Ramos (cell line): Measurements from ENCODE around the gene CMIP.

Experiments used
- in situ Hi-C: fragments of 300-500 bp; cut with MboI; formaldehyde crosslinking; loops from one replicate; pipeline ENCODE4 v1.14.3; 2022; ENCODE audit warnings: low sequenced_read_pairs; ENCODE audit not compliant: unreplicated experiment

Gene CMIP

GRCh38 chr16:81554979-81555378 is 110.4 kb downstream of the CMIP start:
- in situ Hi-C loops: no loop called here

DNA sequence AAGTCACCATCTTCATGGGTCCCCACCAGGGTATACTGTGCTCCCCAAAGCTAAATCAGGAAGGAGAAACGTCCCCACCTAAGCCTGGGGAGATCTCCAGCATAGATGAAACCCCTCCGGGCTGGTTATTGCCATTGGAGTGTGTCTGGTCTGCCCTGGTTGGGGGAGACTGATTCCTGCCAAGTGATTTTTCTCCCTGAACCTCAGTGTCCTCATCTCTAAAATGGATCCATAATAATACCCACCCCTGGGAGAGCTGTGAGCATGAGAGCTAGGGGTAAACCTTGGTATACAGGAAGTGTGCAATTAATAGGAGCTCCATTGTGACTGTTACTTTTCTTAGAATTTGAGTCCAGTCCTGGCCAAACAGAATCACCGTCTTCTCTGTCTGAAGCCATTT is 111.1 kb downstream of the CMIP start:
- in situ Hi-C loops: no loop called here

- in situ Hi-C loops: no loop called here
Measured at GRCh38 chr16:81556715-81557284, 112.2 kb downstream of the CMIP start.

DNA sequence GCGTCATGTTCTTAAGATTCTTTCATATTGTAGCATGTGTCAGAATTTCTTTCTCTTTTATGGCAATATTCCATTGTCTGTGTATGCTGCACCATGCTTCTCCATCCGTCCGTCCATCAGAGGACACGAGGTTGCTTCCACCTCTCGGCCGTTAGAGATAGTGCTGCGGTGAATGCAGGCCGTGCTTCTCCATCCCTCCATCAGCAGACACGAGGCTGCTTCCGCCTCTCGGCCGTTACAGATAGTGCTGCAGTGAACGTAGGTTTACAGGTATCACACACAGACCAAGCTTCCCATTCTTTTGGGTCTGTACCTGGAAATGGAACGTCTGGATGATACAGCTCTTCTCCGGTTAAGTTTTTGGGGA is 113.5 kb downstream of the CMIP start:
- in situ Hi-C loops: no loop called here

GRCh38 chr16:81558444-81559175 is 114.0 kb downstream of the CMIP start:
- in situ Hi-C loops: no loop called here

DNA sequence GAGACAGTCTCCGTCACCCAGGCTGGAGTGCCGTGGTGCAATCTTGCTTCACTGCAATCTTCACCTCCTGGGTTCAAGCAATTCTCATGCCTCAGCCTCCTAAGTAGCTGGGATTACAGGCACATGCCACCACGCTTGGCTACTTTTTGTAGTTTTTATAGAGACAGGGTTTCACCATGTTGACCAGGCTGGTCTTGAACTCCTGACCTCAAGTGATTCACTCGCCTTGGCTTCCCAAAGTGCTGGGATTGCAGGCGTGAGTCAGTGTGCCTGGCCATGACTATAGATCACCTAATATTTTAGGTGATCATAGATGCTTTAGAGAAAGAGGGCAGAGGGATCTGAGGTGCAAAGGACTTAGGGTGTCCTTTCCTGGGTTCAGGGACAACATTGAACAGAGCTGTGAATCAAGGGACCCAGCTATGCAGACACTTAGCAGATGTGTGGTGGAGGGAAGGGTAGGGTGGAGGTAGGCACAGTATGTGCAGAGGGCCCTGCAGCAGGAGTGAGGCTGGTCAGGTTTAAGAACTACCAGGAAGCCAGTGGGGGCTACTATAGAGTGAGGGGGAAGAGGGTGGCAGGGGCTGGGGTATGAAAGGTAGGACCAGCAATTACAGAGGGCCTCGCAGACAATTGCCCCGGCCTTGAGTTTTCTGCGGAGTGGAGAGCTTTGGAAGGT is 116.5 kb downstream of the CMIP start:
- in situ Hi-C loops: no loop called here

- in situ Hi-C loops: no loop called here
Measured at GRCh38 chr16:81562174-81562849, 117.7 kb downstream of the CMIP start.

- in situ Hi-C loops: no loop called here
Measured at GRCh38 chr16:81562926-81563325, 118.3 kb downstream of the CMIP start.

GRCh38 chr16:81564421-81564911 is 119.9 kb downstream of the CMIP start:
- in situ Hi-C loops: no loop called here

DNA sequence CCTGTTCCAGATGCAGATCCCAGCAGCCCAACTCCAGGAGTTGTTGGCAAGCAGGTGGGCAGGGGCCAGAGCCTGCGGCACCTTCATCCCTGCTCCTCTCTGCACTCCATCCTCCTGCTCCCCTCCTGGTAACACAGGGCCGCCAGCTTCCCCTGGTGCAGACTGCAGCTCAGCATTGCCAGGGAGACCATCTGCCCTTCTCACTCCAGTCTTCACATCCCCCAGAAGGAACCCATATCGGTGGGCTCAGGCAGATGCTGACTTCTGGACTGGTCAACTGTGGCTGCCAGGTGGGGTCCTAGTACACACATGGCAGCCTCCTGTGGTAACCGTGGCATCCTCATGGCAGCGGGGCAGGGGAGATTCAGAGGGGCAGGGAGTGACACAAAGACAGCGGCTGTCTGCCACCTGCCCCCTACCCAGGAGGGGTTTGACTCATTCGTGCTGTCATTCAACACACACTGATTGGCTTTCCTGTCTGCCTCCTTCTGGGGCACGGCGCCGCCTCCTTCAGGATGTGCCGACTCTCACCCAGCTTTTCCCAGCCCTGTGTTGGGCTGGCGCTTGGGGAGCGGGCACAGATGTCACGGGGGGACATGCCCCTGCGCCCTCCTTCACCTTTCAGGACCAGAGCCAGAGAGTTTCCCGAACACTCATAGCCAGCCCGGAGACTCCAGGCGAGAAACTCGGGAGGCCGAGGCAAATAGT is 120.9 kb downstream of the CMIP start:
- in situ Hi-C loops: no loop called here

DNA sequence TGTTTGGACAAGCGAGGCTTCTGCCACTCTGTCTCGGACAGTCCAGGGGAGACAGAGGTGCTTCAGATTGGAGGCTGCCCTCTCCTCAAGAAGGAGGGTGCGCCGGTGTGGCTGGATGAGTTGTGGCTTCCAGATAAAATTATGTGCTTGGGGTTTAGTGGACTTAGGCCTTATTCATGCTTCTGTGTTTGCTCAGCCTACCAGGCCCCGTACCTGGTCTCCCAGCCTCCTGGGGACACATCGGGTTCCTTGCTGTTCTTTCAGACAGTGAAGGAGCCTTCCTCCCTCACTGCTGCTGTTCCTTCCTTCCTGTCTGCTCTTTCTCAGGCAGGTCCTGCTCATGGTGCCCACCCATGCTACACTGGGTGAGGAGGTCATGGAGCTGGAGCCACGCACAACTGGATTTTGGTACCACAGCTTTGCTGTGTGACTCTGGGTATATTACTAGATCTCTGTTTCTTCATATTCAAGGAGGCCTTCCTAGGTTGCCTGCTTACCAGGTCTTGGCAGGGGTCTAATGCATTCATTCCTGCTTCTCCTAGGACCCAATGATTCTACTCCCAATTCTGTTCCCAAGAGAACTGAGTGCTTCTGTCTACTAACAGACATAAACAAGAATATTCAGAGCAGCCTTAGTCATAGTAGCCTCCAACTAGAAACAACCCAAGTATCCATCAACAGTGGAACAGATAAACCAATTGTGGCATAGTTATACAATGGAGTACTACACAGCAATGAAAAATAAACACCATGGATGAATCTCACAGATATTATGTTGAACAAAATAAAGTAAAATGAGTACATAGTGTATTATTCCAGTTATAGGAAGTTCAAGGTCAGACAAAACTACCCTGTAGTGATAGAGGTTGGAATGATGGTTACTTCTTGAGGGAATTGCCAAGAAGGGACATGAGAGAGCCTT is 121.7 kb downstream of the CMIP start:
- in situ Hi-C loops: no loop called here

DNA sequence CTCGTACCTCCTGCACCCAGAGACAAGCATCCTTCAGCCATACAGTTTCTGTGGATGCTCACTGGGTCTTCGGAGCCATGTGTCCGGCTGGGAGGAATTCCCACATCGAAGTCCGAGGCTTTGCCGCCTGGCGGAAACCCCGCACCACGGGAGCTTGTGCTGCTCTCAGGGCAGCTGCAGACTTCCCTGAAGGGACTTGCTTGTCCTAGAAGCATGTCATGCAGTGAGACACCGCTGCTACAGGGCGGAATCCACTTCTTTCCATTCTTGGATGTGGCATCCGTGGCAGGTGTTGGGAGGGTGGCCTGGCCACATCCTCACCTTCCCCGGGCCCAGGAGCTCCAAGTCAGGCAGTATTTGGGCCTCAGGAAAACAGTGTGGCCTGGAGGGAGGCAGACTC is 122.5 kb downstream of the CMIP start:
- in situ Hi-C loops: no loop called here

GRCh38 chr16:81567987-81568748 is 123.6 kb downstream of the CMIP start:
- in situ Hi-C loops: no loop called here

DNA sequence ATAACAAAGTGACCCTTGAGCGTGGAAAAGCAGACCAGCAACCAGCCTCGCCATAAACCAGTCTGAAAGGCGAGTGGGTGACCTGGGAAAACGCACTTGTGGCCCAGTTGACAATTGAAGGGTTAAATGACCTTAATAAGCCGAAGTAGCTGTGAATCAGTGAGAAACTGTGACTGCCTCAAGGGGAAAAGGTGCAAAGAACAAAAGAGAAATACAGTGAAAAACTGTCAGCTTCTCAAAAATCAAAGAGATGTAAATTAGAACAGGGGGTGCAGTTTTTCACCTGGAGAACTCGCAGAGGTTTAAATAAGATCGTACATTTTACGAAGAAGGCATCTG is 124.1 kb downstream of the CMIP start:
- in situ Hi-C loops: no loop called here

DNA sequence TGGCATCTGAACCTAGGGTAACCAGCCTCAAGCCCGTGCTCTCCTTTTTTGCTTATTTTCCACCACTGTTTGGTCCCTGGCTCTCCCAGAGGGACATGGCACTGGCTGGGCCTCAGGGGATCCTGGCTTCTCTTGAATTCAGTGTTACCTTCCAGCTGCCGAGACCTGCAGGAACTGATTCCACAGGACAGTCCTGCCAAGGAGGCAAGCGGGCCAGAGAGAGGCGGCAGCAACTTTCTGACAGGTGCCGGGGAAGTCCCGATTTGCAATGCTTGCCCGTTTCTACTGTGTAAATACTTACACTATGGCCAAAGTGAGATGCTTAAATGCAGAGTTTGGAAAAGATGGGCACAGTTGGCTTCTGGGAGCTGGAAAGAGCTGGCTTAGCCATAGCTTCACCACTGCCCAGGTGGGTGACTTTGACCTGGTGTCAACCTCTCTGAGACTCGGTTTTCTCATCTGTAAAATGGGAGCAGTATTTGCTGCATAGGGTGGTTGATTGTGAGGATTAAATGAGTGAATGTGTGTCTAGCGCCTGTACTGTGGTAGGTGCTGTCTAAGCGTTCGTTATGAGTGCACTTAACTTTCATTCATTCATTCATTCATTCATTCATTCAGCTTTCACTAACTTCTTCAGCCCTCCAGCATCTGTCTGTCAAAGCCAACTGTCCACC is 124.9 kb downstream of the CMIP start:
- in situ Hi-C loops: no loop called here

DNA sequence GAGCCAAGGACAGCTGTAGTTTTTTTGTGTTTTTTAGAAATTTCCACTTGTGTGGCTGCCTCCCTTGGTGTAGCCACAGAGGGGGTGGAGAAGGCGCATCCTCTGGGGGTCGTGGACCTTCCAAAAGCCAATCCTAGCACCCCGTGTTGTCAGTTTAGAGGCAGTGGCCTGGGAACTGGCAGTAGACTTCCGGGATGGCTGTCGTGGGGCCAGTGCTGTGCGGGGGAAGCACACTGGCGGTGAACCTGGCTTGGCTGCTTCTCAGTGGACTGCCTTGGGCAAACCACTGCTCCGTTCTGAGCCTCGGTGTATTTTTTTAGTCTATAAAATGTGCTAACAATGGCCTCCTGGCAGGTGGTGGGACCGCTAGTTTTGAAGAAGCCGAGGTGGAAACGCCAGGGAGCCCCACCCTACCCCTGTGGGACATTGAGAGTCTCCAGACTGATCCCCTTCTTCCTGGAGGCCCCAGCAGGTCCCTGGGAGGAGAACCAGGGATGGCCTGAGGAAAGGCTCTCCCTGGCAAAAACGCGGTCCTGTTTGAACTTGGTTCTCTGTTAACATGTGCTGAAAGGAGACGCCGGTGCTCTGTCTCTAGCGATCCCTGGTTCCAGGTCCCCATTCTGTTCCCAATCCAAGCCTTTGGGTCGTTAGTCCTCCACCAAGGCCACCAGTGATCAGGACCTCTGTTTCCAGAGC is 125.7 kb downstream of the CMIP start:
- in situ Hi-C loops: no loop called here

DNA sequence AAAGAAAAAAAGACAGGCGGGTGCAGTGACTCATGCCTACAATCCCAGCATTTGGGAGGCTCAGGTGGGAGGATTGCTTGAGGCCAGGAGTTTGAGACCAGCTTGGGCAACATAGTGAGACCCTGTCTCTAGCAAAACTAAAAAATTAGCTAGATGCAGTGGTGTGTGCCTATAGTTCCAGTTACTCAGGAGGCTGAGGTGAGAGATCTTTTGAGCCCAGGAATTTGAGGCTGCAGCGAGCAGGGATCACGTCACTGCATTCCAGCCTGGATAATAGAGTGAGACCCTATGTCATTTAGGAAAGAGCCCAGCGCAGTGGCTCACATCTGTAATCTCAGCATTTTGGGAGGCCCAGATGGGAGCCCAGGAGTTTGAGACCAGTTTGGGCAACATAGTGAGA is 126.6 kb downstream of the CMIP start:
- in situ Hi-C loops: no loop called here
